Activated naive CD4-positive, alpha-beta T cell treated with anti-CD3 and anti-CD28 coated beads for 36 hours (primary cell): ENCODE results near the gene HSPG2. TPM values are rescaled to one million over a fixed set of nuclear protein-coding genes. Genes with fewer than 3 reads are reported as not detected.
A peak's percentile ranks its signal among the peaks of the same experiment; 100 is the strongest.
"Not testable (repeated sequence)": the region's sequence is repeated elsewhere in the genome, so short reads cannot be mapped to it uniquely, and the experiment has no call there.

Source experiments
- CTCF ChIA-PET: fragments of 350-600 bp; sonication (Branson Sonifier 250); formaldehyde crosslinking; loops from one replicate; lab custom pipeline; 2021; ENCODE audit warnings: antibody characterized with exemption; lab: Charles Lee
- DNase-seq: peaks from one replicate; pipeline ENCODE4 v3.0.0-alpha.2; 2020
- H3K27ac Mint-ChIP-seq: one replicate; pipeline ENCODE4 v1.8.0; 2021; ENCODE audit warnings: mild to moderate bottlenecking, mixed read lengths
- H3K27me3 Mint-ChIP-seq: one replicate; pipeline ENCODE4 v1.8.0; 2021; ENCODE audit warnings: low read depth, mixed read lengths
- H3K36me3 Mint-ChIP-seq: one replicate; pipeline ENCODE4 v1.8.0; 2021; ENCODE audit warnings: low read depth, mixed read lengths
- H3K4me1 Mint-ChIP-seq: one replicate; pipeline ENCODE4 v1.8.0; 2021; ENCODE audit warnings: low read depth, mixed read lengths
- H3K4me3 Mint-ChIP-seq: one replicate; pipeline ENCODE4 v1.8.0; 2021; ENCODE audit warnings: mild to moderate bottlenecking, moderate library complexity, mixed read lengths
- H3K9me3 Mint-ChIP-seq: one replicate; pipeline ENCODE4 v1.8.0; 2021; ENCODE audit warnings: mixed read lengths
- intact Hi-C: fragments of 100-400 bp; cut with micrococcal nuclease; formaldehyde crosslinking; loops from one replicate; pipeline ENCODE4 v1.15.1; 2023
- total RNA-seq, 2 experiments: library from RNA; stranded (reverse); gene quantifications; one replicate each; pipeline ENCODE4 v1.2.3, GENCODE V29; 2021

The HSPG2 gene
- total RNA-seq, 2 experiments from 2014 or later: 4.5 to 4.9 TPM

DNA sequence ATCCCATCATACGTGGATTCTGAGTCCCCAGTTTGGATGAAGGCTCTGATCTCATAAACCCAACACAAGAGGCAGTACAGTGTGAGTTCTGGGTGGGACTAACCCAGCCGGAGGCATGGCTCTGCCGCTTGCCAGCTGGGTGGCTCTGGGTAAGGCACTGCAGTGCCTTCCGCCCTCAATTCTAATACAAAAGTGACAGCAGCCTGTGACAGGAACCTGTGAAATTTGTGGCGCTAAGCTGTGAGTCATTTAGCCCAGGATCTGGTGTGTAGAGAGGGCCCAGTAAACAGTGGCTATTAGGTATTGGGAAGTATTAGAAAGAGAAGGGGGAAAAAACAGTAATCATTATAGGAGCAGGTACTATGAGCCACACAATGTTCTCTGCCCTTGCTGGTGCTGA lies 23.3 kb downstream of the HSPG2 start:
- CTCF ChIA-PET: no interaction called here
- H3K36me3 Mint-ChIP-seq: no peaks in the 10 kb centered on the region
- no peak overlapping the region for H3K4me3 Mint-ChIP-seq
- DNase-seq: peak; percentile 38
- no peaks in the 10 kb centered on the region for H3K9me3 Mint-ChIP-seq
- H3K27ac Mint-ChIP-seq: no peak overlapping the region
- H3K27me3 Mint-ChIP-seq: no peaks in the 10 kb centered on the region
- H3K4me1 Mint-ChIP-seq: peaks cover 12% of the 10 kb centered on the region
- intact Hi-C loops: no loop called here

DNA sequence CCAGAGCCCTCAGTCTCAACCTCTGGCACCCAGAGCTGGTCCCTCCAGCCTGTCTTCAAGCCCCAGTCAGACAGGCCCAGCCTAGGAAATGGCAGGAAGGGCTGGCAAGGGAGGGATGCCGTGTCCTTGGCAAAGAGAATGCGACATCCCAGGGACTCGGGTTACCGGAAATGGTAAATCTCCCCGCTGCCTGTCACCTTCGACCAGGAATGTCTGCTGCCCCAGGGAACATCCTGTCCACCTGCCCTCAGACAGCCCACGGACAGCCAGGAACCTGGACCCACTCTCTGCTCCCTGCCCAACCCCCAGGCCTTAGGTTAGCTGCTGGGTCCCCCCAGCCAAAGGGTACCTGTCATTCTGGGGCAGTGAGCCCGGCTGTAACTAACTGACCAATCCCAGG lies 23.9 kb downstream of the HSPG2 start:
- H3K9me3 Mint-ChIP-seq: no peaks in the 10 kb centered on the region
- peaks cover 12% of the 10 kb centered on the region for H3K4me1 Mint-ChIP-seq
- H3K36me3 Mint-ChIP-seq: no peaks in the 10 kb centered on the region
- no peak overlapping the region for H3K4me3 Mint-ChIP-seq
- no peak for DNase-seq
- no peaks in the 10 kb centered on the region for H3K27me3 Mint-ChIP-seq
- H3K27ac Mint-ChIP-seq: no peak overlapping the region
- intact Hi-C loops: no loop called here
- CTCF ChIA-PET: no interaction called here

DNA sequence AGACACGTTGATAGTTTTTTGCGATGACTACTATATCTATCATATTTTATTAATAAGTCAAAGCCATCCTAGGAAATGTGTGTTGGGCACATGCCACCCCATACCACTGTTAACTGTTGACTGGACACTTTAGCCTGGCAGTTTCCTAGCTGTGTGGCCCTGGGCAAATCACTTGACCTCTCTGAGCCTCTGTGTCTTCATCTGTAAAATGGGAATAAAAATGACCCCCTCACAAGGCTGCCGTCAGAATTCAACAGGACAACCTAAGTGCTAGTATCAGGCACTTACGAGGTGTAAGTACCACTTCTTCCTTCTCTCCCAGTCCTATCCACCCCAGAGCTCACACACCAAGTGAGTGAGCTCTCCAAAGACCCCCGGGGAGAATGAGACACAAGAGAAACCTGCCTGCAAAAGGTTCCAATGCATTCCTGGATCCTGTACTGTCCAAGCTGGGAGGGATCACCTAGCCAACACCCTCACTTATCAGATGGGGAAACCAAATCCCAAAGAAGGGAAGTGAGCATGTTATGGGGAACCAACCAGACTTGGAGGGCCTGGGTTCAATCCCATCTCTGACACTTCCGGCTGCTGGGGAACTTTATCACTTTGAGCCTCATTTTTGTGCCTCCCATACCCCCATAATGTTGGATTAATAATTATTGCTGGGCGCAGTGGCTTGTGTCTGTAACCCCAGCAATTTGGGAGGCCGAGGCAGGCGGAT lies 24.9 kb downstream of the HSPG2 start:
- Mint-ChIP-seq H3K9me3 (no peaks in the 10 kb centered on the region), H3K4me1 (peaks cover 12% of the 10 kb centered on the region), H3K4me3 (no peak overlapping the region), H3K27me3 (no peaks in the 10 kb centered on the region), H3K27ac (no peak overlapping the region), H3K36me3 (no peaks in the 10 kb centered on the region)
- intact Hi-C loops: no loop called here
- CTCF ChIA-PET: no interaction called here
- DNase-seq: no peak

DNA sequence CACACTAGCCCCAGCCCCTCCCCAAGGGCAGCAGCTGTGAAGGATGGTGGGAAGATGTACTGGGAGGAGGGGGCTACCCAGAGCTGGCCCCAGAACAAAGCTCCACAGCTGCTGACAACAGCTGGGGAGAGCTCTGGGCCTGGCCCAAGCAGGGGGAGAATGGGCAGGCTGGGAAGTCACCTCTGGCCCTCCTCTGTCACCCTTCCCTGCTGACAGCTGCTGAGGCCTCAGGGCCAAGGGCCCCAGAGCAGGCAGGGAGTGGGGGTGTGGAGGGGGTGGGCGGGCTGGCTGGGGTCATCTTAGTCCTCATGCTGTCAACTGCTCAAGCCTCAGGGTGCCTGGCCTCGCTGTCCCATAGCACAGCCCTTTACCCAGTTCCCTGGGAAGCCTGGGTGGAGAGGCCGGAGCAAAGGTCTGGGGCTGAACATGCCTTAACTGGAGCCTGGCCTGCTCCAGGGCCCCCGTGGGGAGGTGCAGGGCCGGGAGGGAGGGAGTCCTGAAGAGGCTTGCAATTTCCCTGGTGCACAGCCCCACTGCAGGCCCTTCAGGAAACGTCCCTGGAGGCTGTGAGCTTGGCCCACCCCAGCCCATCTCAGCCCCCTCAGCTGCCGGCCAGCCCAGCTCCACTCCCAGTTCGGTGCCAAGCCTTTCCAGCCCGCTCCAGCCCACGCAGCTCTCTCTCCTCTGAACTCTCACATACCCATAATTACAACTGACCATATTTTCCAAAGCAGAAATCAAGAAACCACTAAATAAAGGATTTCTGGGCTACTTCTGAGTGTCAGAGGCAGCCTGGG lies 25.7 kb downstream of the HSPG2 start:
- DNase-seq: no peak
- intact Hi-C loops: no loop called here
- no peaks in the 10 kb centered on the region for H3K27me3 Mint-ChIP-seq
- CTCF ChIA-PET: no interaction called here
- no peak overlapping the region for H3K27ac Mint-ChIP-seq
- no peaks in the 10 kb centered on the region for H3K36me3 Mint-ChIP-seq
- no peaks in the 10 kb centered on the region for H3K9me3 Mint-ChIP-seq
- peaks cover 12% of the 10 kb centered on the region for H3K4me1 Mint-ChIP-seq
- H3K4me3 Mint-ChIP-seq: no peak overlapping the region

DNA sequence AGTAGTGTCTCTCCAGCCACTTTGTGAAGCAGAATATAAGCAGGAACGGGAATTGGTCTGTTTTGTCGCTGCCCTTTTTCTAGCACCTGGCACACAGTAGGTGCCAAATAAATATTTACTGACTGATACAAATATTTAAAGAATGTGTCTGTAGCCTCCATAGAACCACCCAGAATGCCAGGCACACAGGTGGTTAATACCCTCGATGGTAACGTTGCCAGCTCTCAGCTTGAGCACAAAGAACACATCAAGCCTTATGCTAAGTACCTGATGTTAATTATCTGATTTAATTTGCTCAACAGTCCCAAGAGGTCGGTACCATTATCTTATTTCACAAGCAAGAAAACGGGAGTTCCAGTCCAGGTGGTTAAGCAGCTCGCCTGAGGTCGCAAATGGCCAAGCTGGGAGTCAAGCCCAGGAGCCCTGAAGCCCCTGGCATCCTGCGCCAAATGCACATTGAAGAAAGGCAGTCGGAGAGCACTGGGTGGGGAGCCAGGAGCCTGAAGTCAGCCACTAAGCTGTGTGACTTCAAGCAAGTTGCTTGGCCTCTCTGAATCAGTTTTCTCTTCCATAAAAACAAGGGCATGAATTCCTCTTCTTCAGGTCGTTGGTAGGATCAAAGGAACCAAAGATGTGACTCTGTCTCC lies 26.4 kb downstream of the HSPG2 start:
- intact Hi-C loops: no loop called here
- Mint-ChIP-seq H3K27me3 (no peaks in the 10 kb centered on the region), H3K9me3 (no peaks in the 10 kb centered on the region), H3K36me3 (no peaks in the 10 kb centered on the region), H3K4me1 (peaks cover 12% of the 10 kb centered on the region), H3K4me3 (no peak overlapping the region), H3K27ac (no peak overlapping the region)
- no peak for DNase-seq
- CTCF ChIA-PET: no interaction called here

DNA sequence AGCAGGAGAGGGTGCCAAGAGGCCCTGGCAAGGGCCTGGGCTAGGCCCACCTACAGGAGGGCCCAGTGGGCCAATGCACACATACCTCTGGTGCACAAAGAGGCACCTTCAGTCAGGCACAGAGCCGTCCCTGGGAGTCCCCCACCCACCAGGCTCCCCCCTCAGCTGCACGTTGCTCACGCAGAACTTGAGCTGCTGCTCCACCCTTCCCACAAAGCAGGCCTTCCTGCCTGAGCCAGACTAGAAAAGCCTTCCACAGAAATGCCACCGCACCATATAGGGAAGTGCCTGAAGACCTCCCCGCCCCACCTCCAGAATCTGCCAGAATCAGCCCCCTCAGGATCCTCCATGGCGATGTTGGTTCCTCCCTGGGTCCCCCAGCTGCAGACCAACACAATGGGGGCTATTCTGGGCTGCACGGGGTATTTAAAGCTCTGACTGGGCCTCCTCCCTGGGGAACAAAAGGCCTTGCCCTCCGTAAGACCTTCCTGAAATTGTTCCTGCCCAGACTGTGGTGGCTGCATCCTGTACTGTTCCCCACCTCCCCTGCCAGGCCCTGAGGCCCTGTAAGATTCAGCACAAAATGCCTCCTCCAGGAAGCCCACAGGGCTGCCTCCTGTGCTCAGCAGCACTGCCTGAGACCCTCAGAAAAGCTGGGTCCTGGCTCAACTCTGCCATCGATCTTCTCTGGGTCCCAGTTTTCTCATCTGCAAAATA lies 27.2 kb downstream of the HSPG2 start:
- no peak overlapping the region for H3K27ac Mint-ChIP-seq
- CTCF ChIA-PET: interaction anchor here (1.0 kb wide), 1 partner anchor 109 kb away, joined by 4 read pairs; no protein-coding TSS in a partner anchor
- H3K27me3 Mint-ChIP-seq: no peaks in the 10 kb centered on the region
- intact Hi-C loops: no loop called here
- DNase-seq: peak; percentile 55
- no peaks in the 10 kb centered on the region for H3K9me3 Mint-ChIP-seq
- H3K4me1 Mint-ChIP-seq: peaks cover 15% of the 10 kb centered on the region
- H3K4me3 Mint-ChIP-seq: no peak overlapping the region
- no peaks in the 10 kb centered on the region for H3K36me3 Mint-ChIP-seq

DNA sequence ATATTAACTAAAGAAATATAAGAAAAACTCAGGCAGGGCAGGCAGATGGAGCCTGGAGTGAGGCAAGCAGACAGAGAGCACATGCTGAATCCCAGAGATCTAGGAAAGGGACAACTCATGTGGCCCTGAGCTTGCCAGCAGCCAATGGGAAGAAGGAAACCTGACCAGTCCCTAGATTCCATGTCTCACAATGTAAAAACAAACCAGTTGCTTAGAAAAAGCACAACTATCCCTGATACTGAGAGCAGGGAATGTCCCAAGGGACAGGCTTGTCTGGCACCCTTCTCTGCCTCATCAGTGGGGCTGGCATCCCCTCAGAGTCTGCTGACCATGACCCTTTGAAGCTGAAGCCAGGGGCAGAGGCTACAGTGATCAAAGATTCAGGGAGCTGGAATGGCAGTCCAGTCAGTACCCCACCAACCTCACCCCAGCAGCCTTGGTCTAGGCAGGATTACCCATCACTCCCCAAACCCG lies 27.8 kb downstream of the HSPG2 start:
- no peak overlapping the region for H3K4me3 Mint-ChIP-seq
- H3K27me3 Mint-ChIP-seq: no peaks in the 10 kb centered on the region
- no peaks in the 10 kb centered on the region for H3K36me3 Mint-ChIP-seq
- intact Hi-C loops: no loop called here
- no peaks in the 10 kb centered on the region for H3K9me3 Mint-ChIP-seq
- peaks cover 17% of the 10 kb centered on the region for H3K4me1 Mint-ChIP-seq
- no peak for DNase-seq
- no peak overlapping the region for H3K27ac Mint-ChIP-seq
- CTCF ChIA-PET: interaction anchor here (1.0 kb wide), 1 partner anchor 109 kb away, joined by 4 read pairs; no protein-coding TSS in a partner anchor

DNA sequence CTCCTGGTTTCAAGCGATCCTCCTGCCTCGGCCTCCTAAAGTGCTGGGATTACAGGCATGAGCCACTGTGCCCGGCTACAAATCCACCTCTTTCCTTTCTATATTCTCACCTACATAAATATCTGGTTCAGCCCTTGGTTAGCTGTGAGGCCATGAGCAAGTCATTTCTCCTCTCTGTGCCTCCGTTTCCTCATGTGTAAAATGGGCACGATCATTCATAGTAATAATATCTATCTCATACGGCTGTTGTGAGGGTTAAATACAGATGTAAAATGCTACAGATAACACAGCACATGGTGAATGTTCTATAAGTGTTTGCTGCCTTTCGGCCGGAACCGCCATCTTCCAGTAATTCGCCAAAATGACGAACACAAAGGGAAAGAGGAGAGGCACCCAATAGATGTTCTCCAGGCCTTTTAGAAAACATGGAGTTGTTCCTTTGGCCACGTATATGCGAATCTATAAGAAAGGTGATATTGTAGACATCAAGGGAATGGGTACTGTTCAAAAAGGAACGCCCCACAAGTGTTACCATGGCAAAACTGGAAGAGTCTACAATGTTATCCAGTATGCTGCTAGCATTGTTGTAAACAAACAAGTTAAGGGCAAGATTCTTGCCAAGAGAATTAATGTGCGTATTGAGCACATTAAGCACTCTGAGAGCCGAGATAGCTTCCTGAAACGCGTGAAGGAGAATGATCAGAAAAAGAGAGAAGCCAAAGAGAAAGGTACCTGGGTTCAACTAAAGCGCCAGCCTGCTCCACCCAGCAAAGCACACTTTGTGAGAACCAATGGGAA lies 29.2 kb downstream of the HSPG2 start:
- H3K27me3 Mint-ChIP-seq, intact Hi-C loops, H3K4me3 Mint-ChIP-seq, CTCF ChIA-PET, DNase-seq, H3K27ac Mint-ChIP-seq, H3K9me3 Mint-ChIP-seq, H3K36me3 Mint-ChIP-seq: not testable (repeated sequence)
- H3K4me1 Mint-ChIP-seq: peaks cover 20% of the 10 kb centered on the region

DNA sequence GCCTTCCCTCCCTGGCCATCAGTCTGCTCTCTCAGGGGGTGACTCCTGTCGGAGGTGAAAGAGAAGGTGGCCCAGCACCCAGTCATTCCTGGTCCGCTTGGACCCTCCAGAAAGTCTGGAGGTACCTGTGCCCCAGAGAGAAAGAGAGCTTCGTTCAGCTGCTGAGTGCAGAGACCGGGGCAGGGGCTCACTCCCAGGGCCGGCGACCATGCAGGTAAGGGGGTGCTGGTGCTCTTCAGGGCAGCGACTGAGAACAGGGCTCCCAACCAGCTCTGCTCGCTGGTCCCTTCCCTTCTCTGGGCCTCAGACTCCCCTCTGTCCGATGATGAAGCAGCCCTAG lies 30.1 kb downstream of the HSPG2 start:
- Mint-ChIP-seq H3K9me3 (no peaks in the 10 kb centered on the region), H3K36me3 (no peaks in the 10 kb centered on the region), H3K27me3 (no peaks in the 10 kb centered on the region), H3K27ac (no peak overlapping the region), H3K4me3 (no peak overlapping the region), H3K4me1 (peaks cover 20% of the 10 kb centered on the region)
- intact Hi-C loops: no loop called here
- CTCF ChIA-PET: no interaction called here
- no peak for DNase-seq

DNA sequence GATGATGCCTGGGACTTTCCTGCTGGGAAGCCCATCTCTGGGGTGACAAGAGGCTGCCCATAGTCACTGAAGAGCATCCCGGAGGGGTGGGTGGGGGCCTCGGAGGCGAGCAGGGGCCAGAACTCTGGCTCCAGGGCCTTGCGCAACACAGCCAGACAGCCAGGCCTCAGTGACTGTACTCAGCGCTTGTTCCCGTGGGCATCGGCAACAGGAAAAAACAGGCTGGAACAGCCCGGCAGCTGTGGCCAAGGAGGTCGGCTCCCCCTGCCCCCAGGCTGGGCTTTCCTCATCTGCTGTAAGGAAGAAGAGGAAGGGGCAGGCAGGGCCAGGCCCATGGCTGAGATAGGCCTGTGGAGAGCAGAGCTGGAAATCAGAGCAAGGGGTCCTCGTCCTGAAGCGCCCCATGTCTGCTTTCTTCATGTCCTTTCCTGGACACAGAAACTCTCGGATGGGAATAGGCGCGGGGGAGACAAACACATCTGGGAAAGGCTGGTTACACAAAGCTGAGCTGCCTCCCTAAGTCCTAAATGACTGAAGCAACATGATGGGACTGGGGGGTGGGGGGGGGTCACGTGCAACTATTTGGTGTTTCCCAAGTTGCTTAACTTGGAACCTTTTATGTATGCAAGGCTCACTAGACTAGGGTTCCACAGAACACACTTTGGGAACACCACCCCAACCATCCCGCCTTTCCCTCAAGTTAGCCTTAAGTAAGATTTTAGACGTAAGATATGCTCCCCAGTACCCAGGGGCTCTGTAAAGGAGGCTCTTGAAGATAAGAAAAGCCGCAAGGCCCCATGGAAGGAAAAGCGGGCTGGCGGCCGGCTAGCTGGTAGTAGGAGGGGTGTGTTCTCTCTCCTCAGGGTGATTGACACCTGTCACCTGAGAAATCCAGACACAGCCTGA lies 30.7 kb downstream of the HSPG2 start:
- no peak overlapping the region for H3K4me3 Mint-ChIP-seq
- no peaks in the 10 kb centered on the region for H3K27me3 Mint-ChIP-seq
- no peak overlapping the region for H3K27ac Mint-ChIP-seq
- H3K9me3 Mint-ChIP-seq: no peaks in the 10 kb centered on the region
- no peak for DNase-seq
- H3K4me1 Mint-ChIP-seq: peaks cover 20% of the 10 kb centered on the region
- CTCF ChIA-PET: no interaction called here
- no peaks in the 10 kb centered on the region for H3K36me3 Mint-ChIP-seq
- intact Hi-C loops: no loop called here
